Heart left ventricle (tissue), 16 donors: ENCODE measurements around the gene APC2. TPM values are rescaled to one million over a fixed set of nuclear protein-coding genes. Genes with fewer than 3 reads are reported as not detected.

ENCODE experiments used
- ATAC-seq, 4 donors: fragments of 200-7000 bp; cut with Tn5 transposase; one replicate each; pipeline ENCODE4 v1.9.1; 2020 to 2022; ENCODE audit warnings: moderate library complexity in 4 of 4, mild to moderate bottlenecking in 3 of 4, moderate number of reproducible peaks in 1 of 4
- DNase-seq, 5 donors: peaks; one replicate each; pipeline ENCODE4 v3.0.0-alpha.2; 2020
- H3K27ac ChIP-seq, 12 donors: fragments of 200-600 bp; sonication (generic) in 4 of 12; one replicate each; pipeline versions ENCODE4 v1.5.0 to v1.8.0; 2016 to 2022; ENCODE audit warnings: mild to moderate bottlenecking in 2 of 12
- H3K27me3 ChIP-seq, 9 donors: fragments of 200-600 bp; sonication (generic) in 2 of 9; one replicate each; pipeline versions ENCODE4 v1.5.1 to v1.8.0; 2016 to 2022; ENCODE audit warnings: mild to moderate bottlenecking in 3 of 9
- H3K36me3 ChIP-seq, 9 donors: fragments of 200-600 bp; sonication (generic) in 2 of 9; one replicate each; pipeline versions ENCODE4 v1.5.0 to v1.8.0; 2018 to 2022; ENCODE audit warnings: mild to moderate bottlenecking in 2 of 9
- H3K4me1 ChIP-seq, 12 donors: fragments of 200-600 bp; sonication (generic) in 4 of 12; one replicate each; pipeline versions ENCODE4 v1.5.0 to v1.8.0; 2016 to 2022; ENCODE audit warnings: mild to moderate bottlenecking in 3 of 12
- H3K4me3 ChIP-seq, 12 donors: fragments of 200-600 bp; sonication (generic) in 4 of 12; one replicate each; pipeline versions ENCODE4 v1.5.0 to v1.8.0; 2017 to 2022; ENCODE audit warnings: mild to moderate bottlenecking in 9 of 12, moderate library complexity in 4 of 12
- H3K9me3 ChIP-seq, 12 donors: fragments of 200-600 bp; sonication (generic) in 4 of 12; one replicate each; pipeline versions ENCODE4 v1.5.0 to v1.8.0; 2016 to 2022; ENCODE audit warnings: mild to moderate bottlenecking in 1 of 12
- CTCF ChIP-seq, 12 donors: fragments of 200-600 bp; sonication (generic) in 4 of 12; IDR thresholded peaks; one replicate each; pipeline versions ENCODE4 v1.5.0 to v1.8.0; 2018 to 2022; ENCODE audit warnings: antibody characterized with exemption in 12 of 12, mild to moderate bottlenecking in 5 of 12
- POLR2A ChIP-seq, 2 donors: fragments of 450-650 bp; IDR thresholded peaks; one replicate each; pipeline ENCODE4 v1.6.1; 2017; ENCODE audit warnings: antibody characterized with exemption in 2 of 2, mild to moderate bottlenecking in 2 of 2, moderate library complexity in 2 of 2
- WGBS, 4 donors: extraction: QIAGEN DNeasy Blood & Tissue Kit in 2 of 4; methylation state at CpG; one replicate each; pipeline versions ENCODE4 v1.1.5 to v1.1.7; 2013 to 2018; 5-methylcytosine and 5-hydroxymethylcytosine counted together
- intact Hi-C, 10 donors: fragments of 100-400 bp; cut with DNase I; formaldehyde crosslinking; loops; one replicate each; pipeline versions ENCODE4 v1.11.1 to v1.14.2; 2022
- polyA plus RNA-seq, 2 donors: library from polyadenylated mRNA; stranded (reverse); fragments of 200-250 nt; gene quantifications; one replicate each; pipeline ENCODE4 v1.2.3, GENCODE V29; 2013
- total RNA-seq, 9 donors: library from RNA; depleted of rRNA in 2 of 9; stranded (reverse); fragments of >200 nt in 2 of 9; fragmentation: NEBNext Ultra II Directional in 3 of 9; extraction: Animal tissue kit (Norgen Biotek cat#: 25700) in 3 of 9; gene quantifications; one replicate each; pipeline versions ENCODE4 v1.1.0 to v1.2.4, GENCODE V29; 2016 to 2023
- donor health status: ischemic (EF 13 %, LVEDD 7.1; RV severe dilation, severe dysfunction).
- donor health status: healthy with polysubstance abuse.
- donor health status: DM: no; HTN: yes; CAD: no.
- donor health status: DM: no; HTN: no; CAD: no.
- donor health status: ischemic (EF 25% LVEDD 6.9; RV normal size, moderate dysfunction).
- donor health status: ischemic (EF 25% LVEDD 5.7; RV mildly dilated, moderate dysfunction).
- donor health status: healthy.
- donor health status: DM: yes; HTN: yes; CAD: no.
- donor health status: ischemic (EF 35%, LVEDD 5.7; RV mildly dilated, moderate dysfunction).
- donor health status: nonischemic (EF 11% LVEDD 7.7; RV severe dilation, severe dysfunction).
- donor health status: DM: yes; HTN: yes; CAD: no.
- donor health status: PGD.
- donor health status: ischemic (EF 29% LVEDD 5.4; RV normal size, mild dysfunction).
- donor health status: nonischemic (EF 23%, LVEDD 6.1; RV moderate dilation, normal function).

The APC2 gene
- total and polyA plus RNA-seq, 11 donors, result 0.04 to 0.72 (median 0.11) TPM; not detected in 1

GRCh38 chr19:1456121-1456900 lies 6.4 kb downstream of the APC2 start:
- no peak for ATAC-seq
- H3K4me3 ChIP-seq, result no peak overlapping the region
- peak in 1 of 5 donors; percentile 53 for DNase-seq
- H3K36me3 ChIP-seq, result peaks cover 0 to 13% (median 0%) of the 10 kb centered on the region in 9 donors
- no peak overlapping the region for H3K27ac ChIP-seq
- H3K27me3 ChIP-seq, result peaks cover 38 to 74% (median 55%) of the 10 kb centered on the region in 9 donors
- intact Hi-C loops, result loop anchor here in 1 of 10 donors (10.0 kb wide), 1 partner anchor 142 kb away; no protein-coding TSS in a partner anchor
- WGBS, 4 donors, result 22 to 64% (median 36%) methylated on average over 14 to 43 of the region's 43 CpGs
- TF ChIP-seq CTCF (IDR thresholded peaks at IDR 0.05), result no peak
- no peak for TF ChIP-seq POLR2A (IDR thresholded peaks at IDR 0.05)
- no peaks in the 10 kb centered on the region for H3K9me3 ChIP-seq
- H3K4me1 ChIP-seq, result peaks cover 0 to 46% (median 20%) of the 10 kb centered on the region in 12 donors

- intact Hi-C loops, result loop anchor here in 1 of 10 donors (10.0 kb wide), 1 partner anchor 142 kb away; no protein-coding TSS in a partner anchor
- peaks cover 0 to 46% (median 20%) of the 10 kb centered on the region in 12 donors for H3K4me1 ChIP-seq
- no peak overlapping the region for H3K4me3 ChIP-seq
- H3K27me3 ChIP-seq, result peaks cover 33 to 65% (median 47%) of the 10 kb centered on the region in 9 donors
- WGBS, 4 donors, result 11 to 22% (median 15%) methylated on average over 18 to 48 of the region's 48 CpGs
- peaks cover 0 to 13% (median 0%) of the 10 kb centered on the region in 9 donors for H3K36me3 ChIP-seq
- TF ChIP-seq POLR2A (IDR thresholded peaks at IDR 0.05) (no peak), CTCF (IDR thresholded peaks at IDR 0.05) (no peak)
- H3K9me3 ChIP-seq, result no peaks in the 10 kb centered on the region
- no peak overlapping the region for H3K27ac ChIP-seq
- peak in 1 of 5 donors; percentile 48 for DNase-seq
- no peak for ATAC-seq
Observed at GRCh38 chr19:1457031-1457739, 7.3 kb downstream of the APC2 start.

GRCh38 chr19:1457892-1458291 lies 8.0 kb downstream of the APC2 start:
- no peak for DNase-seq
- WGBS, 4 donors, result 79 to 90% (median 82%) methylated on average over 13 to 16 of the region's 16 CpGs

More at GRCh38 chr19:1457892-1458291, 8.0 kb downstream of the APC2 start:
- Histone ChIP-seq H3K27me3 (peaks cover 26 to 58% (median 40%) of the 10 kb centered on the region in 9 donors), H3K9me3 (no peaks in the 10 kb centered on the region), H3K4me1 (peaks cover 0 to 40% (median 20%) of the 10 kb centered on the region in 12 donors), H3K4me3 (no peak overlapping the region), H3K36me3 (peaks cover 0 to 13% (median 0%) of the 10 kb centered on the region in 9 donors), H3K27ac (no peak overlapping the region)
- intact Hi-C loops, result loop anchor here in 1 of 10 donors (10.0 kb wide), 1 partner anchor 143 kb away; no protein-coding TSS in a partner anchor
- TF ChIP-seq POLR2A (IDR thresholded peaks at IDR 0.05) (no peak), CTCF (IDR thresholded peaks at IDR 0.05) (no peak)
- ATAC-seq, result no peak
